ENCODE data around the gene RNF166. TPM values are rescaled to one million over a fixed set of nuclear protein-coding genes. Genes with fewer than 3 reads are reported as not detected.

The RNF166 gene
- total RNA-seq (2021) (38.5 to 46.2 TPM (median 40.5 TPM) in 3 replicates), Bru-seq, nascent RNA (percentile 58 among the genes with signal in this experiment)
- long read RNA-seq, experiment 1, transcript RNF166-201 (6 exons, 1,883 nt) = major isoform, 110 of 160 reads
- long read RNA-seq, experiment 1, partial matches to known transcripts = 24 of 160 reads
- long read RNA-seq, experiment 1, other reads (novel, unspliced or antisense) = 24 of 160 reads
- long read RNA-seq, experiment 2, transcript RNF166-201 (6 exons, 1,883 nt) = major isoform, 16 of 39 reads
- long read RNA-seq, experiment 2, partial matches to known transcripts = 13 of 39 reads
- long read RNA-seq, experiment 2, other reads (novel, unspliced or antisense) = 10 of 39 reads
- long read RNA-seq, experiment 3 = 0 reads

GRCh38 chr16:88706229-88706964 is at the start of gene RNF166, which contains the start of gene CTU2:
Gene RNF166 (minus strand): TSS chr16:88706408. CDS start chr16:88706325, 83 bp downstream.
Gene CTU2 (plus strand): TSS chr16:88706503. CDS start chr16:88706531, 28 bp downstream.
- Mint-ChIP-seq H3K36me3 (no peaks in the 10 kb centered on the region), H3K27ac (peak within 1 kb of the TSS; percentile 42), H3K9me3 (no peaks in the 10 kb centered on the region), H3K4me1 (peaks cover 19% of the 10 kb centered on the region), H3K4me3 (peak within 1 kb of the TSS; percentile 85), H3K27me3 (ENCODE audit: low read depth) (no peaks in the 10 kb centered on the region)
- ChIA-PET CTCF (interaction anchor here (0.6 to 6.8 kb wide), 3 partner anchors 21 to 34 kb away, joined by 3 to 46 read pairs (median 6); no protein-coding TSS in a partner anchor), POLR2A (no interaction called here)
- ATAC-seq (peak; percentile 84), DNase-seq (ENCODE audit: low spot score) (peak; percentile 90)
- TF ChIP-seq MXD4 (CRISPR knock-in tag; IDR thresholded peaks at IDR 0.05; ENCODE audit: borderline replicate concordance) = no peak
- peak; percentile 90 for TF ChIP-seq HMGXB4 (CRISPR knock-in tag; IDR thresholded peaks at IDR 0.05)
- peak; percentile 69 for TF ChIP-seq FOXP1 (CRISPR knock-in tag; IDR thresholded peaks at IDR 0.05; ENCODE audit: borderline replicate concordance)
- no peak for TF ChIP-seq ATF2 (CRISPR knock-in tag; IDR thresholded peaks at IDR 0.05; ENCODE audit: borderline replicate concordance, low read depth)
- 0 out of 2 replicates have a peak, but pooled peaks have one; percentile 92 for TF ChIP-seq CBFB (CRISPR knock-in tag; IDR thresholded peaks at IDR 0.05; ENCODE audit: low read depth)
- TF ChIP-seq NR3C1 (CRISPR knock-in tag; conservative IDR thresholded peaks at IDR 0.05; ENCODE audit: low read depth) = no peak
- peak; percentile 92 for TF ChIP-seq SP1 (CRISPR knock-in tag; conservative IDR thresholded peaks at IDR 0.05)
- TF ChIP-seq CREB1 (CRISPR knock-in tag; IDR thresholded peaks at IDR 0.05) = peak; percentile 94
- TF ChIP-seq TP53 (CRISPR knock-in tag; IDR thresholded peaks at IDR 0.05) = peak; percentile 83; the same call in 1 of the 2 replicates
- TF ChIP-seq IRF1 (CRISPR knock-in tag; IDR thresholded peaks at IDR 0.05) = 0 out of 2 replicates have a peak, but pooled peaks have one; percentile 45
- no peak for TF ChIP-seq ZNF263 (CRISPR knock-in tag; IDR thresholded peaks at IDR 0.05; ENCODE audit: low read depth)
- peak; percentile 73 for TF ChIP-seq TEAD1 (CRISPR knock-in tag; IDR thresholded peaks at IDR 0.05)
- TF ChIP-seq IRF2 (CRISPR knock-in tag; IDR thresholded peaks at IDR 0.05; ENCODE audit: borderline replicate concordance, low read depth) = no peak
- TF ChIP-seq ZNF425 (CRISPR knock-in tag; conservative IDR thresholded peaks at IDR 0.05) = no peak
- TF ChIP-seq CREM (CRISPR knock-in tag; IDR thresholded peaks at IDR 0.05) = peak; percentile 100
- peak; percentile 85 for TF ChIP-seq E2F5 (CRISPR knock-in tag; IDR thresholded peaks at IDR 0.05)
- TF ChIP-seq USF2 (CRISPR knock-in tag; IDR thresholded peaks at IDR 0.05) = peak; percentile 85
- TF ChIP-seq FOXP4 (CRISPR knock-in tag; IDR thresholded peaks at IDR 0.05) = peak; percentile 90
- no peak for TF ChIP-seq EMX1 (CRISPR knock-in tag; IDR thresholded peaks at IDR 0.05)
- no peak for TF ChIP-seq AR (CRISPR knock-in tag; IDR thresholded peaks at IDR 0.05)

Measured in WTC11 (cell line).